K562 treated with DMSO at 1 percent for 48 hours (cell line): ENCODE results near the gene FREY1. TPM values are rescaled to one million over a fixed set of nuclear protein-coding genes. Genes with fewer than 3 reads are reported as not detected.

Experiments
- total RNA-seq: library from RNA; unstranded; fragments of 300-600 nt; gene quantifications from 2 replicates; pipeline ENCODE4 v1.2.3, GENCODE V29; 2022; ENCODE audit warnings: low replicate concordance; ENCODE audit errors: extremely low read depth

Gene FREY1, protein sequence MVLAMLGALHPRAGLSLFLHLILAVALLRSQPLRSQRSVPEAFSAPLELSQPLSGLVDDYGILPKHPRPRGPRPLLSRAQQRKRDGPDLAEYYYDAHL
- total RNA-seq: not detected in 2 replicates

GRCh38 chr11:45906965-45907611 is at the start of gene FREY1:
Gene FREY1 (minus strand): TSS chr11:45907271. CDS start chr11:45907245, 26 bp downstream.

GRCh38 chr11:45922425-45923082 is 15.5 kb upstream of the FREY1 start, which contains the start of gene LARGE2:
Gene LARGE2 (plus strand): TSS chr11:45922656. CDS start chr11:45922883, 227 bp downstream.

GRCh38 chr11:45917623-45918330 is 10.7 kb upstream of the FREY1 start, which contains the start of gene PEX16:
Gene PEX16 (minus strand): TSS chr11:45917877. CDS start chr11:45917811, 66 bp downstream.

DNA sequence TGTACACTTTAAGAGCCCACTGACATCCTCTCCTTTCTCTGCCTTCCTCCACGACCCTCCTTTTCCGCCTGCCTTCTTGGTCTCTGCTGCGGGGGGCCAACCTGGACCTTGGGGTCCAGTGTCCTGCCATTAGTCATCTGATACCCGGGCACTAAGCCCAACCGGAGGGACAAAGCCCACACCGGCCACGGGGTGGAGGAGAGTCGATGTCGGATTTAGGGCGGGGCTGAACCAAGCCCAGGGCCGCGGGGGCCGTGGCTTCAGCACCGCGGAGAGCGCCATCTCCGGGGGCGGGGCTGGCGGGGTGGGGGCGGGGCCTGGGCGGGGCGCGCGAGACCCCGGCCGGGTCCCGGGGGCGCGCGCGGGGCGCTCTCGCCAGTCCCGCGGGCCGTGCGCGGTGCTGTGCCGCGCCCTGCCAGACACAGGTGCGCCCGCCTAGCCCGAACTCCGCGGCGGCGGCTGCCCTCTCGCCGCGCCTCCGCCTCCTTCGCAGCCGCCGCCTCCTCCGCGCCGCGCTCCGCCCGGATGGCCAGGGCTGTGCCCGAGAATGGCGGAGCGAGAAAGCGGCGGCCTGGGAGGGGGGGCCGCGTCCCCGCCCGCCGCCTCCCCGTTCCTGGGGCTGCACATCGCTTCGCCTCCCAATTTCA is 21.7 kb downstream of the FREY1 start, which contains the start of gene MAPK8IP1:
MAPK8IP1 (plus strand) TSS at position 378 of the 647 bp plus-strand sequence; CDS start at position 548, 170 bp downstream.

Other genes with a start within 250 kb of the FREY1 start
- gene CHST1, start 241.6 kb downstream of the FREY1 start, total RNA-seq: not detected in 2 replicates
- gene SLC35C1, start 102.1 kb downstream of the FREY1 start, total RNA-seq: not detected in 2 replicates
- not detected in 2 replicates for gene CRY2, start 59.8 kb downstream of the FREY1 start, total RNA-seq
- not detected in 2 replicates for gene MAPK8IP1, start 21.6 kb downstream of the FREY1 start, total RNA-seq
- gene PEX16, start 10.6 kb upstream of the FREY1 start, total RNA-seq: not detected in 2 replicates
- not detected in 2 replicates for gene LARGE2, start 15.4 kb upstream of the FREY1 start, total RNA-seq
- gene PHF21A, start 214.2 kb upstream of the FREY1 start, total RNA-seq: not detected in 2 replicates